Upper lobe of left lung (tissue), 4 donors: Measurements from ENCODE around the gene PLEKHH2.

Experiments
- CTCF ChIP-seq, 6 experiments: fragments of 450-650 bp in 4 of 6; fragments of 200-600 bp in 2 of 6; sonication (generic) in 2 of 6; IDR thresholded peaks; one replicate each; pipeline ENCODE4 v1.5.1; 2016 to 2019; ENCODE audit warnings: antibody characterized with exemption in 6 of 6
- POLR2A ChIP-seq, 4 donors: fragments of 450-650 bp; IDR thresholded peaks; one replicate each; pipeline ENCODE4 v1.5.1; 2016 to 2017; ENCODE audit warnings: antibody characterized with exemption in 4 of 4, mild to moderate bottlenecking in 2 of 4

- no peak for TF ChIP-seq CTCF (IDR thresholded peaks at IDR 0.05)
- TF ChIP-seq POLR2A (IDR thresholded peaks at IDR 0.05) = no peak
These were observed 439 bp upstream of the PLEKHH2 start for GRCh38 chr2:43636621-43637020.
